NB4 (cell line): ENCODE results near the gene PRELID2.

ENCODE experiments used
- CTCF ChIP-seq: IDR thresholded peaks from one replicate; pipeline ENCODE4 v1.5.1; 2012; ENCODE audit warnings: low read depth, low read length
- POLR2A ChIP-seq: IDR thresholded peaks from 2 replicates; pipeline ENCODE4 v1.6.1; 2011; ENCODE audit warnings: mild to moderate bottlenecking; ENCODE audit not compliant: insufficient read length; ENCODE audit errors: extremely low read depth

DNA sequence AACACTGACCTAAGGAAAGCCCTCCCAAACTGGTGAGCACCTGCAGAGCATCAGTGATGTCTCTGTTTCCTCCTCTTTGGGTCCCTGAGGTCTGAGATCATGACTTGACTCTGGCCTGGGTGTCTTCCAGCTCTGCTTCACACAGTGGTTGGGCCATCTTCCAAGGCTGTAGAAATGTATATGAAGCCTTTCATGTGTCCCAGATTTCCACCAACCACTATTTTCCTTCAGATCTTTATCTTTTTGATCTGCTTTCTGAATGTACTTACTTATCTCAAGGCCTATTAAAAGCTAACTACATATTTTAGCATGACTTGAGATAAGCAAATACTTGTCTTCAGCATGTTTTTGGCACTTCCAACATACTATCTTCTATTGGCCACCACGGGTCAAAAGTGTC lies 47.1 kb downstream of the PRELID2 start:
- TF ChIP-seq POLR2A (no peak), CTCF (no peak)
